AG09319 (cell line): ENCODE measurements around the gene CAST.

ENCODE experiments used
- DNase-seq: peaks from one replicate; pipeline ENCODE4 v3.0.0-alpha.2; 2010; ENCODE audit warnings: low read depth; ENCODE audit errors: extremely low read depth
- TF ChIP-seq, protein P1 (sequence below): IDR thresholded peaks from 2 replicates; pipeline ENCODE4 v1.5.1; 2011; ENCODE audit warnings: low read depth, mild to moderate bottlenecking, inconsistent platforms, low read length, moderate library complexity

Gene CAST

DNA sequence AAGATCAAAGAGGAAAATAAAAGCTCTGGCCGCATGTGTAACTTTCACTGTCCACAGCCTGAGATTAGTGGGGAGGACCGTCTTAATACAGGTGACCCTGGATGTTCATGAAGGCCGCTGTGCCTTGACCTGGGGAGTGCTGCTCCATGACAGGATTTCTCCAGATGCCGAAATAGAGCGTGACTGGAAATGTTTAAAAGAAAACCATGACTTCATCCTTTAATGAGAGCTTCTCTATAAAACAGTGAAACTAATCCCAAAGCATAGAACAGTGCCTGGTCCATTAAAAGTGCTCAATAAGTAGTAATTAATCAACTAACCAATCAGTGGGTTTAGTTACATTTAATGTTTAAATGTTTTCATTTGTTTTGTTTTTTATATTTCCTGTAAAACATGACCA lies 82.8 kb downstream of the CAST start:
- no peak for DNase-seq
- TF ChIP-seq, protein P1, sequence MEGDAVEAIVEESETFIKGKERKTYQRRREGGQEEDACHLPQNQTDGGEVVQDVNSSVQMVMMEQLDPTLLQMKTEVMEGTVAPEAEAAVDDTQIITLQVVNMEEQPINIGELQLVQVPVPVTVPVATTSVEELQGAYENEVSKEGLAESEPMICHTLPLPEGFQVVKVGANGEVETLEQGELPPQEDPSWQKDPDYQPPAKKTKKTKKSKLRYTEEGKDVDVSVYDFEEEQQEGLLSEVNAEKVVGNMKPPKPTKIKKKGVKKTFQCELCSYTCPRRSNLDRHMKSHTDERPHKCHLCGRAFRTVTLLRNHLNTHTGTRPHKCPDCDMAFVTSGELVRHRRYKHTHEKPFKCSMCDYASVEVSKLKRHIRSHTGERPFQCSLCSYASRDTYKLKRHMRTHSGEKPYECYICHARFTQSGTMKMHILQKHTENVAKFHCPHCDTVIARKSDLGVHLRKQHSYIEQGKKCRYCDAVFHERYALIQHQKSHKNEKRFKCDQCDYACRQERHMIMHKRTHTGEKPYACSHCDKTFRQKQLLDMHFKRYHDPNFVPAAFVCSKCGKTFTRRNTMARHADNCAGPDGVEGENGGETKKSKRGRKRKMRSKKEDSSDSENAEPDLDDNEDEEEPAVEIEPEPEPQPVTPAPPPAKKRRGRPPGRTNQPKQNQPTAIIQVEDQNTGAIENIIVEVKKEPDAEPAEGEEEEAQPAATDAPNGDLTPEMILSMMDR = no peak

DNA sequence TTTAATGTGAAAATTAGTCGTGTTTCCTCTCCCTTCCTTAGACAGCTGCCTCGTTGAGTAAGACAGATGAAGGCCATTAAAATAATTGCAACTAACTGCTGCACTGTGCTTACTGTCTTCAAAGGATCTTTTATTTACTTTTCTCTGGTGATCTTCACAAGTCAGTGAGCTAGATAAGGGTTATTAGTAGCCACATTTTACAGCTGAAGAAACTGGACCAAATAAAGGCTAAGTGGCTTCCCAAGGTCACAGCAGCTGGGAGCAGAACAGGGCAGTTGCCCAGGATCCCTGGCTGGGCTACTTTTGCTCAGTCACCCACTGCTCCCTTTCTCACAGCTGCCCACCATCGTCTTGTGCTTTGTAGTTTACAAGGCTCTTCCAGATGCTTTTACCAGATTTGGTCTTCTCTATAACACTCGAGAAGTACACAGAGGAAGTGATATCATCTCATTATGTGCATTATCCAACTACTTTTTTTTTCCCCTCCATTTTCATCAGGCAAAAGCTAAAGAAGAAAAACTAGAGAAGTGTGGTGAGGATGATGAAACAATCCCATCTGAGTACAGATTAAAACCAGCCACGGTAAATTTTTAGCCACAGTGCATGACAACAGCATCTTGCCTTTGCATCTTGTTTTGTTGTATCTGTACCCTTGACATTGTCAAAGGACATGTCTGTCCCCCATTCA lies 83.8 kb downstream of the CAST start:
- DNase-seq = no peak
- TF ChIP-seq, protein P1 = no peak

DNA sequence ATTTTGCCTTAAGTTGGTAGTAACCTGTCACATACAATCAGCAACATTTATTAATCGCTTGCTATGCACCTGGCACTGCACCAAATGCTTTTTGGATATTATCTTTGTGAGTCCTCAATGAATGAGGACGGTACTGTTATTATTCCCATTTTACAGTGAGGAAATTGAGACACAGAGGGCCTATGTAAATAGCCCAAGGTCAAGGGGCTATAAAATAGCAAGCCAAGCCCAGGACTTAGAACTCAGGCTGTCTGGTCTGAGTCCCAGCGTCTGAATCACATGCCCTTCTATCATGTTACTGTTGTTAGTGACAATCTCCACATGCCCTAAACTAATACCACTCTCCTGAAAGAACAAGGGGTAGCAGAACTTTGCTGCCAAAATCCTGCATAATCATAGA lies 85.5 kb downstream of the CAST start:
- no peak for DNase-seq
- TF ChIP-seq, protein P1 = no peak

DNA sequence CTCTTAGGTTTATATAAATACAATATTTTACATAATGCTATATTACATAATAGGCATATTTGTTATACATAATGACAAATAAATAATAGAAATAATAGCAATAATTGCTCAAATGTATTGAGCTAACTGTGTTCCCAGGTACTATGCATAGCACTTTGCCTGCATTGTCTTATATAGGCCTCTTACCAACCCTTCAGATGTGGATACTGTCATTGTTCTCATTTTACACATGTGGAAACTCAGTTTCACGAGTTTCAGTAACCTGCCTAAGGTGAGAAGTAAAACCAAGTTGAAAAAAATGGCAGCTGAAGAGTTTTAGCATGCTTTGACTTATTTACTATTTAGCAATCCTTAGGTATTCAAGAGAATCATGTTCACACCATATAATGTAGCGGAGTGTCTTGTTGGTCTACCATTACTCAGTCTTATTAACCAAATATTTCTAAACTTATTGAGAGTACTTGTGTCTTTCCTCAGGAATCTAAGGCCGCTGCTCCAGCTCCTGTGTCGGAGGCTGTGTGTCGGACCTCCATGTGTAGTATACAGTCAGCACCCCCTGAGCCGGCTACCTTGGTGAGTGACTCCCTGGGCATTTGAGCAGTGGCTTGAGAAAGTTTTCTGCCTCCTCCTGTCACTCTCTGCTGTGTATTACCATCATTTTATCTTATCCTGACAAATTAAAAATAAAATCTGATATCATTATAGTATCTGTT lies 88.1 kb downstream of the CAST start:
- TF ChIP-seq, protein P1 = no peak
- no peak for DNase-seq

DNA sequence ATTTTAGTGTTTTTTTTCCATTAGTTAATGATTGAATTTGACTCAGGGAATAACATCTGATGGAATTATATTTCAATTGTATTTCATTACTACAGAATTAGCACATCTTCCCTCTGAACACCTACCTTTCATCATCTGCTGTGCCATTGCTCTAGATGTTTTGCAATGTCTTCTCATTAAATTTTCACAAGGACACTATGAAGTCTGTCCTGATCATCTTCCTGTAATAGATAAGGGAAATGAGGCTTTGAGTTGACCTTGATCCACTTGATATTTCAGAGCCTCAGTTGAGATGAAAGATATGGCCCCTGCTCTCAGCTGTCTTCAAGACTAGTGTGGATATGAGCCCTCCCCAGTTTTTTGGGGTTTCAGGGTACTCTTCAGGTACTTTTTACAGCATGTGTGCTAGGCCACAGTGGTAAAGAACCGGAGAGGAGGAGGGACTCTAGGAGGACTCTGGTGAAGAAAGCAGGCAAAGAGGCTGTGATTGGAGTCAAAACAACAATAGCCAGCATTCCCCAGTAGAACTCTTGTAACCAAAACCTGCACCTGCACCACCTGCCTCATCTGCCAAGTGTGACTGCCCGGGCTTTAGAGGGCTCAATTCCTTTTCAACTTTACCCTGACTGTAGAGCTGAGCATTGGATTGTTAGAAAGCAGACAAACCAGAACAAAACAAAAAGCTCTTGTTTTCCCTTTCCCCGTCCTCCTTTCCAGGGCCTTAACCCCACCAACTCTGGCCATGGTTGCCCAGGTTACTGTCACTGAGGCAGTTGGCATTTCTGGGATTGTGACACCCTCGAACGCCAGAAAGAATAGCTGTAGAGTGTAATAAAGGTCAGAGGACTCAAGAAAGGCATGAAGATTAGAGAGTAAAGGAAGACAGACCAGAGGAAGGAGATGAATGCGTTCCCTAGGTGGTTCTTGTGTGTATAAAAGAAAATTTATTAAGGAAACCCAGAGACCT lies 89.3 kb downstream of the CAST start:
- TF ChIP-seq, protein P1 = no peak
- no peak for DNase-seq

DNA sequence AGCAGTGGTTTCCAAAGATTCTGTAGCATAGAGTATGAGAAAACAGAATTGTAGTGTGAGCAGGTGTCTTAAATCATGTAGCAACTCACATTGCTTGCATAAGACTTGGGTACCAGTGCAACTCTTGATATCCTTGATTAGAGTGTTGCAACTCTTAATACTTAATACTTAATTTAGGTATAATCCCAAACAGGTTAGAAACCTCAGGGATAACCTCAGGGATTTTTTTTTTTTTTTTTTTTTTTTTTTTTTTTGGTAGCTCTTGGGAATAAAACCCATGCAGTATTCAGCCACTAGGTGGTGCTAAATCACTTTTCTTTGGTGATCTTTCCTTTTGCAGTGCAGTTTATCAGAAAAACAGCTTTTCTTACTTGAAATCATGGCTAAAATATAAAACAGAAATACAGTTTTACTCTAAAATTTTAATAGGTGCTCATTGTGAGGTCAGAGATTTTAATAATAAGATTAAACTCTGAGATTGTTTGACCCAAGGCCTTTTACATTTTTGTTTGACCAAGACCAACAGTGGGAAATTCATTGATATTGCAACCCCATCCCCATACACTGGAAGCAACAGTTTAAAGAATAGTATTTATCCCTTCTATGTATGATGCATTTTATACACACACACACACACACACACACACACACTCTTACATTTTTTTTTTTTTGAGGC lies 90.3 kb downstream of the CAST start:
- peak; percentile 32 for DNase-seq
- TF ChIP-seq, protein P1 = peak; percentile 62
